Right lobe of liver (tissue), 6 donors: Measurements from ENCODE around the gene KRT36. TPM values are rescaled to one million over a fixed set of nuclear protein-coding genes. Genes with fewer than 3 reads are reported as not detected.

Experiments used
- ATAC-seq, 4 donors: fragments of 200-7000 bp; cut with Tn5 transposase; one replicate each; pipeline ENCODE4 v1.9.1; 2020; ENCODE audit warnings: mild to moderate bottlenecking in 4 of 4, moderate library complexity in 4 of 4
- DNase-seq, 3 donors: peaks; one replicate each; pipeline ENCODE4 v3.0.0-alpha.2; 2020
- H3K27ac ChIP-seq, 3 donors: fragments of 200-600 bp; one replicate each; pipeline ENCODE4 v1.8.0; 2022
- H3K27me3 ChIP-seq, 2 donors: fragments of 200-600 bp; one replicate each; pipeline ENCODE4 v1.8.0; 2022
- H3K36me3 ChIP-seq, 4 donors: fragments of 200-600 bp; sonication (generic) in 1 of 4; one replicate each; pipeline versions ENCODE4 v1.5.1 to v1.8.0; 2017 to 2022; ENCODE audit warnings: control low read depth in 1 of 4
- H3K4me1 ChIP-seq, 4 donors: fragments of 200-600 bp; sonication (generic) in 1 of 4; one replicate each; pipeline versions ENCODE4 v1.5.1 to v1.8.0; 2017 to 2022; ENCODE audit warnings: control low read depth in 1 of 4
- H3K4me3 ChIP-seq, 3 donors: fragments of 200-600 bp; one replicate each; pipeline ENCODE4 v1.8.0; 2022
- H3K9me3 ChIP-seq, 4 donors: fragments of 200-600 bp; sonication (generic) in 1 of 4; one replicate each; pipeline versions ENCODE4 v1.5.1 to v1.8.0; 2017 to 2022; ENCODE audit warnings: control low read depth in 1 of 4
- POLR2A ChIP-seq: fragments of 450-650 bp; IDR thresholded peaks from one replicate; pipeline ENCODE4 v1.6.1; 2017; ENCODE audit warnings: antibody characterized with exemption, mild to moderate bottlenecking
- whole genome bisulfite sequencing: methylation state at CpG from one replicate; pipeline ENCODE4 v1.1.6; 2018; ENCODE audit warnings: low coverage, low lambda C conversion rate; ENCODE audit not compliant: insufficient coverage; ENCODE audit errors: missing lambda C conversion rate; 5-methylcytosine and 5-hydroxymethylcytosine counted together
- intact Hi-C, 2 donors: fragments of 100-400 bp; cut with DNase I; formaldehyde crosslinking; loops; one replicate each; pipeline versions ENCODE4 v1.11.2 to v1.14.1; 2022
- total RNA-seq, 6 experiments: library from RNA; depleted of rRNA in 2 of 6; stranded (reverse); fragments of >200 nt in 2 of 6; fragmentation: NEBNext Ultra II Directional in 3 of 6; extraction: Animal tissue kit (Norgen Biotek cat#: 25700) in 3 of 6; gene quantifications; one replicate each; pipeline versions ENCODE4 v1.1.0 to v1.2.4, GENCODE V29; 2016 to 2023
- TF ChIP-seq, protein P1 (sequence below), 4 donors: fragments of 200-600 bp in 3 of 4; fragments of 450-650 bp in 1 of 4; IDR thresholded peaks; one replicate each; pipeline versions ENCODE4 v1.5.1 to v1.8.0; 2016 to 2022; ENCODE audit warnings: antibody characterized with exemption in 4 of 4, mild to moderate bottlenecking in 2 of 4
- donor health status: DM: no; HTN: yes; CAD: no.
- donor health status: DM: no; HTN: no; CAD: no.
- donor health status: DM: no; HTN: no; CAD: no.
- donor health status: DM: no; HTN: yes; CAD: no.
- donor health status: DM: no; HTN: yes; CAD: no.

KRT36 gene
- total RNA-seq, 6 experiments from 2014 or later = not detected

DNA sequence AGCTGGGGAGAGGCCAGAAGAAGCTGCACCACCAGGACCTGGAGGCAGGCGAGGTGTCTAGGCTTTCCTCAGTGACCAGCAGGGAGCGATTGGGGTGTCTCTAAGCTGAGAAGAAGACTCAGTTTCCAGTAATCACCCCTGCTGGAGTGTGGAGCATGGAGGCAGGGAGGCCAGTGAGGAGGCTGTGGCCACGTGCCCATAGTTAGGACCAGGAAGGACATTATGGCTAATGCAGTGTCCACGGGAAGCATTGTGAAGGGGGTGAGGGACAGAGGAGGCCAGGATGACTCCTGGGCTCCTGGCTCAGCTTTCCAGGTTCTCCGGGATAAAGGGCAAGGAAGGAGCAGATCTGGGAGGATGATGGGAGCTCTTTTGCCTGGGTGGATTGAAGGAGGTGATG is 10.0 kb upstream of the KRT36 start:
- ATAC-seq = no peak
- intact Hi-C loops = no loop called here
- H3K4me1 ChIP-seq = no peaks in the 10 kb centered on the region
- no peak overlapping the region for H3K27ac ChIP-seq
- no peaks in the 10 kb centered on the region for H3K27me3 ChIP-seq
- H3K4me3 ChIP-seq = no peak overlapping the region
- no peaks in the 10 kb centered on the region for H3K9me3 ChIP-seq
- DNase-seq = no peak
- no peak for TF ChIP-seq POLR2A
- 46% methylated on average over 3 of the region's 5 CpGs for WGBS
- H3K36me3 ChIP-seq = no peaks in the 10 kb centered on the region

GRCh38 chr17:41498276-41498675 is 8.6 kb upstream of the KRT36 start:
- ATAC-seq = peak; percentile 38 to 67 (median 51)
- no peaks in the 10 kb centered on the region for H3K9me3 ChIP-seq
- H3K4me3 ChIP-seq = no peak overlapping the region
- DNase-seq = no peak
- H3K4me1 ChIP-seq = no peaks in the 10 kb centered on the region
- H3K27me3 ChIP-seq = no peaks in the 10 kb centered on the region
- peak overlapping the region; percentile 18 to 41 (median 25) for H3K27ac ChIP-seq
- no peaks in the 10 kb centered on the region for H3K36me3 ChIP-seq
- no peak for TF ChIP-seq POLR2A
- TF ChIP-seq, protein P1, sequence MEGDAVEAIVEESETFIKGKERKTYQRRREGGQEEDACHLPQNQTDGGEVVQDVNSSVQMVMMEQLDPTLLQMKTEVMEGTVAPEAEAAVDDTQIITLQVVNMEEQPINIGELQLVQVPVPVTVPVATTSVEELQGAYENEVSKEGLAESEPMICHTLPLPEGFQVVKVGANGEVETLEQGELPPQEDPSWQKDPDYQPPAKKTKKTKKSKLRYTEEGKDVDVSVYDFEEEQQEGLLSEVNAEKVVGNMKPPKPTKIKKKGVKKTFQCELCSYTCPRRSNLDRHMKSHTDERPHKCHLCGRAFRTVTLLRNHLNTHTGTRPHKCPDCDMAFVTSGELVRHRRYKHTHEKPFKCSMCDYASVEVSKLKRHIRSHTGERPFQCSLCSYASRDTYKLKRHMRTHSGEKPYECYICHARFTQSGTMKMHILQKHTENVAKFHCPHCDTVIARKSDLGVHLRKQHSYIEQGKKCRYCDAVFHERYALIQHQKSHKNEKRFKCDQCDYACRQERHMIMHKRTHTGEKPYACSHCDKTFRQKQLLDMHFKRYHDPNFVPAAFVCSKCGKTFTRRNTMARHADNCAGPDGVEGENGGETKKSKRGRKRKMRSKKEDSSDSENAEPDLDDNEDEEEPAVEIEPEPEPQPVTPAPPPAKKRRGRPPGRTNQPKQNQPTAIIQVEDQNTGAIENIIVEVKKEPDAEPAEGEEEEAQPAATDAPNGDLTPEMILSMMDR (IDR thresholded peaks at IDR 0.05) = no peak
- 31% methylated on average over 5 of the region's 6 CpGs for WGBS
- intact Hi-C loops = no loop called here

GRCh38 chr17:41496803-41497484 is 7.2 kb upstream of the KRT36 start:
- ATAC-seq = peak; percentile 71 to 84 (median 76)
- no peaks in the 10 kb centered on the region for H3K4me1 ChIP-seq
- no peak for TF ChIP-seq POLR2A
- TF ChIP-seq, protein P1 (IDR thresholded peaks at IDR 0.05) = peak; percentile 34 to 57 (median 38)
- no peaks in the 10 kb centered on the region for H3K36me3 ChIP-seq
- no peak overlapping the region for H3K27ac ChIP-seq
- 38% methylated on average over 4 of the region's 12 CpGs for WGBS
- H3K4me3 ChIP-seq = no peak overlapping the region
- H3K27me3 ChIP-seq = no peaks in the 10 kb centered on the region
- H3K9me3 ChIP-seq = no peaks in the 10 kb centered on the region
- intact Hi-C loops = no loop called here
- peak; percentile 67 to 79 (median 69) for DNase-seq

DNA sequence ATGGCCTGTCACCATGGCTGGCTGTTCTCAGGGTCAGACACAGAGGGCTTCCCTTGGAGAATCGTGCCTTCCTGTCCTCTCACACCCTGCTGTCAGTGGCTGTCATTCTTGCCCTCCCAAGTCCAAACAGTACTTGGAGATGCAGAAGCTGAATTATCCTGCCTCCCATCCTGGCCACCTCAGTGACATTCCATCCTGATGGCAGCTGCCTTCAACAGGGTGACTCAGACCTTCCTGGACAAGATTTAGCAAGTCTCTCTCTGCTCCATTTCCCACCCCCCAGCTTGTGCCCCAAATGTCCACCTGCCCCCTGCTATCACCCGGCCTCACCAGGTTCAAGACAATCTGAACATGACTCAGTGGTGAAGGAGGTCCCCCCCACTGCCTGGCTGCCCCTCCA is 4.8 kb upstream of the KRT36 start:
- ATAC-seq (no peak), DNase-seq (peak in 1 of 3 donors; percentile 16)
- 71% methylated on average over 1 of the region's 2 CpGs for WGBS
- H3K4me3 ChIP-seq = no peak overlapping the region
- H3K4me1 ChIP-seq = no peaks in the 10 kb centered on the region
- H3K36me3 ChIP-seq = no peaks in the 10 kb centered on the region
- H3K27me3 ChIP-seq = no peaks in the 10 kb centered on the region
- no peaks in the 10 kb centered on the region for H3K9me3 ChIP-seq
- H3K27ac ChIP-seq = no peak overlapping the region
- intact Hi-C loops = no loop called here
- TF ChIP-seq, protein P1 (IDR thresholded peaks at IDR 0.05) = no peak
- no peak for TF ChIP-seq POLR2A

- ATAC-seq (peak in 1 of 4 donors; percentile 4), DNase-seq (no peak)
- H3K9me3 ChIP-seq = no peaks in the 10 kb centered on the region
- intact Hi-C loops = no loop called here
- TF ChIP-seq, protein P1 (IDR thresholded peaks at IDR 0.05) = no peak
- TF ChIP-seq POLR2A = no peak
- no peaks in the 10 kb centered on the region for H3K36me3 ChIP-seq
- no peak overlapping the region for H3K27ac ChIP-seq
- no peaks in the 10 kb centered on the region for H3K27me3 ChIP-seq
- 0% methylated on average over 1 of the region's 4 CpGs for WGBS
- no peak overlapping the region for H3K4me3 ChIP-seq
- H3K4me1 ChIP-seq = no peaks in the 10 kb centered on the region
Measured at GRCh38 chr17:41492771-41493170, 3.1 kb upstream of the KRT36 start.
